ENCODE results near the gene FAM81A. TPM values are rescaled to one million over a fixed set of nuclear protein-coding genes. Genes with fewer than 3 reads are reported as not detected.
"Not testable (repeated sequence)": the region's sequence is repeated elsewhere in the genome, so short reads cannot be mapped to it uniquely, and the experiment has no call there.

Gene FAM81A
- total RNA-seq (2014; rRNA removed; shearing (Covaris generic); ENCODE audit: low replicate concordance) = 1.9 and 4.1 TPM in 2 replicates

- in situ Hi-C loops (cut with HindIII; ENCODE audit: low pct_unique_long_range_greater_than_20kb, low sequenced_read_pairs) = no loop called here
- peak; percentile 73 for DNase-seq (ENCODE audit: low read depth)
These were observed at the start of gene FAM81A for GRCh38 chr15:59437817-59438624. FAM81A (plus strand) TSS chr15:59438186; CDS start chr15:59458627, 20,441 bp downstream.

- in situ Hi-C loops (cut with HindIII; ENCODE audit: low pct_unique_long_range_greater_than_20kb, low sequenced_read_pairs) = no loop called here
- peak; percentile 29 for DNase-seq (ENCODE audit: low read depth)
These were observed 49.3 kb upstream of the FAM81A start for GRCh38 chr15:59388670-59389069.

GRCh38 chr15:59392299-59392698 lies 45.7 kb upstream of the FAM81A start:
- no peak for DNase-seq (ENCODE audit: low read depth)
- in situ Hi-C loops (cut with HindIII; ENCODE audit: low pct_unique_long_range_greater_than_20kb, low sequenced_read_pairs) = no loop called here

GRCh38 chr15:59394166-59394661 lies 43.8 kb upstream of the FAM81A start:
- in situ Hi-C loops (cut with HindIII; ENCODE audit: low pct_unique_long_range_greater_than_20kb, low sequenced_read_pairs) = no loop called here
- DNase-seq (ENCODE audit: low read depth) = no peak

- in situ Hi-C loops (cut with HindIII; ENCODE audit: low pct_unique_long_range_greater_than_20kb, low sequenced_read_pairs) = no loop called here
- no peak for DNase-seq (ENCODE audit: low read depth)
These were observed 41.8 kb upstream of the FAM81A start for GRCh38 chr15:59396211-59396610.

- in situ Hi-C loops (cut with HindIII; ENCODE audit: low pct_unique_long_range_greater_than_20kb, low sequenced_read_pairs) = no loop called here
- DNase-seq (ENCODE audit: low read depth) = no peak
These were observed 41.3 kb upstream of the FAM81A start for GRCh38 chr15:59396679-59397078.

GRCh38 chr15:59398220-59398619 lies 39.8 kb upstream of the FAM81A start:
- no peak for DNase-seq (ENCODE audit: low read depth)
- in situ Hi-C loops (cut with HindIII; ENCODE audit: low pct_unique_long_range_greater_than_20kb, low sequenced_read_pairs) = no loop called here

GRCh38 chr15:59399465-59400102 lies 38.4 kb upstream of the FAM81A start:
- in situ Hi-C loops (cut with HindIII; ENCODE audit: low pct_unique_long_range_greater_than_20kb, low sequenced_read_pairs) = no loop called here
- no peak for DNase-seq (ENCODE audit: low read depth)

GRCh38 chr15:59400103-59400813 lies 37.7 kb upstream of the FAM81A start:
- DNase-seq (ENCODE audit: low read depth) = no peak
- in situ Hi-C loops (cut with HindIII; ENCODE audit: low pct_unique_long_range_greater_than_20kb, low sequenced_read_pairs) = no loop called here

- in situ Hi-C loops (cut with HindIII; ENCODE audit: low pct_unique_long_range_greater_than_20kb, low sequenced_read_pairs); DNase-seq (ENCODE audit: low read depth): not testable (repeated sequence)
These were observed 36.7 kb upstream of the FAM81A start for GRCh38 chr15:59401051-59401823.

GRCh38 chr15:59401824-59402569 lies 36.0 kb upstream of the FAM81A start:
- no peak for DNase-seq (ENCODE audit: low read depth)
- in situ Hi-C loops (cut with HindIII; ENCODE audit: low pct_unique_long_range_greater_than_20kb, low sequenced_read_pairs) = no loop called here

- in situ Hi-C loops (cut with HindIII; ENCODE audit: low pct_unique_long_range_greater_than_20kb, low sequenced_read_pairs) = no loop called here
These were observed 32.9 kb upstream of the FAM81A start for GRCh38 chr15:59405079-59405478.

GRCh38 chr15:59406446-59406845 lies 31.5 kb upstream of the FAM81A start:
- DNase-seq (ENCODE audit: low read depth) = no peak
- in situ Hi-C loops (cut with HindIII; ENCODE audit: low pct_unique_long_range_greater_than_20kb, low sequenced_read_pairs) = no loop called here

More at GRCh38 chr15:59405079-59405478, 32.9 kb upstream of the FAM81A start:
- DNase-seq (ENCODE audit: low read depth) = no peak

- in situ Hi-C loops (cut with HindIII; ENCODE audit: low pct_unique_long_range_greater_than_20kb, low sequenced_read_pairs) = no loop called here
- DNase-seq (ENCODE audit: low read depth) = no peak
These were observed 30.0 kb upstream of the FAM81A start for GRCh38 chr15:59407946-59408345.

- in situ Hi-C loops (cut with HindIII; ENCODE audit: low pct_unique_long_range_greater_than_20kb, low sequenced_read_pairs) = no loop called here
- peak; percentile 89 for DNase-seq (ENCODE audit: low read depth)
These were observed 27.5 kb upstream of the FAM81A start for GRCh38 chr15:59410391-59410896.

GRCh38 chr15:59413577-59413976 lies 24.4 kb upstream of the FAM81A start:
- in situ Hi-C loops (cut with HindIII; ENCODE audit: low pct_unique_long_range_greater_than_20kb, low sequenced_read_pairs) = no loop called here
- DNase-seq (ENCODE audit: low read depth) = no peak

GRCh38 chr15:59416816-59417215 lies 21.2 kb upstream of the FAM81A start:
- no peak for DNase-seq (ENCODE audit: low read depth)
- in situ Hi-C loops (cut with HindIII; ENCODE audit: low pct_unique_long_range_greater_than_20kb, low sequenced_read_pairs) = no loop called here

Measured in Caki2 (cell line).